Stimulated activated CD8-positive, alpha-beta memory T cell treated with anti-CD3 and anti-CD28 coated beads, Interleukin-4, amount 100 ng/mL, for 4 hours (primary cell): ENCODE measurements around the gene TMEM114.

Experiments
- DNase-seq, 2 donors: peaks; one replicate each; pipeline ENCODE4 v3.0.0-alpha.2; 2020; ENCODE audit warnings: low read depth in 2 of 2, low spot score in 1 of 2

The TMEM114 gene

DNA sequence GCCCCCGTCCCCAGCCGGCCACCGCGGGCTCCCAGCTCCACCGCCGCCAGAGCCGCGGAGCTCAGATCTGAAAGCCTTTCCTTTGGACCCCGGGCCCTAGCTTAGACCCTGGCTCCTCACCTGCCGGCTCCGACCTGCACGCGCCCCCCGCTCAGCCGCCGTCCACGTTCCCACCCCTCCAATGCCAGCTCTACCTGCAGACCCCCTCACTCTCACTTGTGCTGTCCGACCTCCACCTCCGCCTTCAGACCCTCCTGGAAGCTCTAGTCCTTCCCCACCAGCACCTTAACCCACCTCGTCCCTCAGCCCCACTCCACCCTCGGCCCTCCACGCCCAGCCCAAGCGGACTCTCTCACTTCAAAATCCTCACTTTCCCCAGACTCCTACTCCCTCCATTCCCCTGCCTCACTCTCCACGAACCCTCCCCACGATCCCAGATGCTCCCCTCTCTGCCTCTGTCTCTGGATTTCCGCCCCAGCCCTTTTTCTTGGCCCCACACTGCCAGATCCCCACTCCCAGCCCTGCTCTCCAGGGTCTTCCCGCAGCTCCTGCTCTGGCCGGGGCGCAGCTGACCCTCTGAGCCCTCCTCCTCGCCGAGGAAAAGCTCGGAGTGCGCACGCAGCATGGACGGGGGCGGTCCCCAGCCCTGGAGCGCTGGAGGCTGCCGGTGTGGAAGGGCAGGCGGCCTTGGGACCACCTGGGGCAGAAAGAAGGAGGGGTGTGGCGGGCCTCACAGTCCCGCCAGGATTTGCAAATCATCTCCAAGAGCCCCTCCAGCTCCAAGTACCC lies at the start of gene TMEM114:
TMEM114 (minus strand) TSS at position 612 of the 789 bp plus-strand sequence. CDS start 673 bp downstream, outside the sequence.
- DNase-seq: no peak

DNA sequence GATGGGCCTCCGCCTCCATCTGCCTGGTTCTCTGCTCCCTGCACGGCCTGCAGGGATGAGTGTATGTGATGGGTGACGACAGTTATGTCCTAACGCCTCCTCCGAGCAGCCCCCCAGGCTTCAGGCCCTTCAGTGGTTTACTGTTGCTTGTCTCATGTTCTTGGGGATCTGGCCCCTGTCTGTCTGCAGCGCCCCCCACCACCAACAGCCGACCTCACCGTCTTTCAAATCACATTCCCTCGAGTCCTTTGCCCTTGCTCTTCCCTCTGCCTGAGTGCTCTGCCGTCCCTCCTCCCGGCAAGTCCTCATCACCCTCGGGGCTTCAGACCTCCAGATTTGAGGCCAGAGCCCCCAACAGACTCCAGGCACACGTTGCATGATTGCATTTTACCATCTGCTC lies 49.4 kb upstream of the TMEM114 start:
- DNase-seq: no peak

GRCh38 chr16:8634991-8635736 lies 44.9 kb upstream of the TMEM114 start:
- no peak for DNase-seq

DNA sequence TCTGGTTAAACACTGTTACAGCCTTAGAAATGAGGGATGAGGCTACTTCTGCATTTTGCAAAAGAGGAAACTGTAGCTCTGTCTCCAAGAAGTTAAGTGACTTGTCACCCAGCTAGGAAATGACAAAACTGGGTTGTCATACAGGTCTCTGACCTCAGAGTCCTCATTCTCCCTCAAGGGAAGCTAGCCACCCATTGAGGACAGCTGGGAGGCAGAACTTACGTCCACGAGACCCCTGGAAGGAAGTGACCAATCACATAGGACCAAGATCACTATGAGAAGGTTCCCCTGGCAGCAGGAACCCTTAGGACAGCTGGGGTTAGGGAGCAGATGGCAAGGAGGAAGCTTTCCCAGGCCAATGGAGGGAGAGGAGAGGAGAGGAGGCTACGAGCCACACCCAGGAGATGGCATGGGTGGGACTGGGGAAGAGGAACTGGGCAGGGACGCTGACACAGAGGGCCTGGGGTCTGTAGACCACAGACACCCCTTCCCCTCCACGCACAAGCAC lies 42.4 kb upstream of the TMEM114 start:
- DNase-seq: no peak

DNA sequence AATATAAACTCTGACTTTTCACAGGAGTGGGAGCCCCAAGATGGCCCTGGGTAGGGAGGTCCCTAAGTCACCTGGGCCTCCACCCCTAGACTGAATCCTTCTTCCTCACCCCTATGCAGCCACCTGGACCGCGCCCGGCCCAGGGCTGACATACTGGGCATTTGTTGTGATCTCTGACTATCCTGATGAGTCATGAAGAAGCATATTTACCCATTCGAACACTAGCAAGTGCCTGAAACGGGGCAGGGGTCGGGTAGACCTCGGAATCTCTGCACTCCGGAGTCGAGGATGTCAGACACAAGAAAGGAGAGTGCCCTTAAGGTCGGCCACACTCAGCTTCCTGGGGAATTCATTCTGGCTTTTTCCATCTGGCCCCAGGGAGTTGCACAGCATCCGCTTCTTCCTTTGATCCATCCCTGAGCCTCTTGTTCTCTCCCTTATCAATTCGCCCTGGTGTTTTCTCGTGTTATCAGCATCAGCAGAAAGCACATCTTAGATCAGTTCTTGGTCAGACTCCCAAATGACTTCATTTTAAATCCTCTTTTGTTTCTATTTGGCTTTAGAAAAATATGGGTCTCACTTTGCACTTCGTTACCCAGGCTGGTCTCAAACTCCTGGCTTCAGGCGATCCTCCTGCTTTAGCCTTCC lies 41.6 kb upstream of the TMEM114 start:
- DNase-seq: no peak

GRCh38 chr16:8631373-8631772 lies 41.1 kb upstream of the TMEM114 start:
- no peak for DNase-seq

- DNase-seq: no peak
These were observed 40.1 kb upstream of the TMEM114 start for GRCh38 chr16:8630255-8630953.

- no peak for DNase-seq
These were observed 38.8 kb upstream of the TMEM114 start for GRCh38 chr16:8628981-8629725.

GRCh38 chr16:8627456-8627855 lies 37.1 kb upstream of the TMEM114 start:
- no peak for DNase-seq

GRCh38 chr16:8626946-8627345 lies 36.6 kb upstream of the TMEM114 start:
- no peak for DNase-seq

GRCh38 chr16:8625491-8626087 lies 35.3 kb upstream of the TMEM114 start:
- no peak for DNase-seq

- no peak for DNase-seq
These were observed 33.3 kb upstream of the TMEM114 start for GRCh38 chr16:8623634-8624033.

- DNase-seq: no peak
These were observed 32.0 kb upstream of the TMEM114 start for GRCh38 chr16:8622315-8622656.

DNA sequence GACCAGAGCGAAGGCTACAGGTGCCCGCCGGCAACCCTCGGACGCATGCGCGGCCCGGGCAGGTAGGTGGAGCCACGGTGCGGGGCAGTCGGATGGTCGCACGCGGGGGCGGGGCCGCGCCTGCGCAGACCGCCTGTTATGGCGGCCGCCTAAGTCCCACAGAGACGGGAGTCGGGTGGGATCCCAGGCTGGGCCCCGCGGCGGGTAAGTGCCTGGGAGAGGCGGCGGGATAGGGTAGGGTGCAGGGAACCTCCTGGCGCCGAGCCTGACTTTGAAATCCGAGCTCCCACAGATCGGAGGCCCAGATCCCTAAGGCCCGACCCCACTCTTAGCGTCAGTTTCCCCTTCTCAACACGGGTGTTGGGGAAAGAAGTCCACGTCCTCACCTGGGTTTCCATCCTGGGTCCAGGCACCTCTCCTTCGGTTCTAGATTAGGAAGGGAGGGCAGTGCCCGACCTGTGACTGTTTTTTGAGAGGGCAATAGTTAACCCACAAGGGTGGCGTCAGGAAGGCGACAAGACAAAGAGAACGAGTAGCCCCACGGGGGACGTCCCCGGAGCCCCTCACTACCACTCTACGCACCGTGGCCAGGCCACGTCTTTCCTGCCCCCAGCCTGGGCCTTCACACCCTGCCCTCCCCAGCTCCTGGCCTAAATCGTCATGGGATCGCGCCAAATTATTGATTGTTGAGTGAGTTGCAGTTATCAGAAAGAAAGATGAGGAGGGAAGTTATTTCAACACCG lies 31.4 kb upstream of the TMEM114 start, which contains the start of gene METTL22:
METTL22 (plus strand) TSS at position 127 of the 743 bp plus-strand sequence. CDS start 3,968 bp downstream, outside the sequence.
- DNase-seq: peak; percentile 80 to 85

DNA sequence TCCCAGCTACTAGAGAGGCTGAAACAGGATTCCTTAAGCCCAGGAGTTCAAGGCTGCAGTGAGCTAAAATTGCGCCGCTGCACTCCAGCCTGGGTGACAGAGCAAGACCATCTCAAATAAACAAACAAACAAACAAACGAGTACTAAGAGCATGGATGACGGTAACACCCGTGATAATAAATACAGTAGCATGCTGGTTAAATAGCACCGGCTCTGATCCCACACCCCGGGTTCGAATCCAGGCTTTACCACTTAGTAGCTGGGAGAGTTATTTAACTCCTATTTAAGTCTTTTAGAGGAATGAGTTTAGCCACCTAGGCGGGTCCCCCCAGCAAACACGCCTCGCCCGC lies 30.9 kb upstream of the TMEM114 start:
- no peak for DNase-seq

- DNase-seq: no peak
These were observed 30.2 kb upstream of the TMEM114 start for GRCh38 chr16:8620535-8620934.

DNA sequence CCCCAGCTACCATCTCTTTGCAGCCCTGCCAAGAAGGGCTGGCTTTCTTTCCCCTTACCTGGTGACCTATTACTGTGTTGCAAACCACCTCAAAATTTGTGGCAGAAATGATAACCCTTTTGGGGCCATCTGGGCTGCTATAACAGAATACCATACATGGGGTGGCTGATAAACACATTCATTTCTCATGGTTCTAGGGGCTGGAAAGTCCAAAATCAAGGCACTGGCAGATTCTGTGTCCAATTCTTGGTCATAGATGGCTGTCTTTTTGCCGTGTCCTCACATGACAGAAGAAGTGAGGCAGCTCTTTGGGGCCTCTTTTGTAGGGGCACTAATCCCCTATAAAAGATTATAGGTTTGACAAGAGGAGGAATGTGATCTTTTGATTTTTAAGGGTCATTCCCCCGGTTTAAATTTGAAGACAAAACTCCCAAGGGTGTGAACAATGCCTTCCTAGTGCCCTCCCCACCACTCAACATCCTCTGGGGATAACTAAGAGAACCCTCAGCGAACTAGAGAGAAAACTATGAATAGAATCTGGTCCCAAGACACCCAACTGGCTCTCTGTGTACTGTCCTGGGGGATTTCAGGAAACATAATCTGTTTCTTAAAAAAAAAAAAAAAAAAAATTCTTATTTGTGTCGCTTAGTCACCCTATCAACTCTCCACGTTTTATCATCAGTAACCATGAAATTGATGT lies 29.5 kb upstream of the TMEM114 start:
- no peak for DNase-seq

GRCh38 chr16:8614435-8615029 lies 24.2 kb upstream of the TMEM114 start:
- no peak for DNase-seq
